ENCODE measurements around the gene ZACN. TPM values are rescaled to one million over a fixed set of nuclear protein-coding genes. Genes with fewer than 3 reads are reported as not detected.

ZACN gene
- polyA plus RNA-seq, 3 donors, result 0.09 TPM; not detected in 2

DNA sequence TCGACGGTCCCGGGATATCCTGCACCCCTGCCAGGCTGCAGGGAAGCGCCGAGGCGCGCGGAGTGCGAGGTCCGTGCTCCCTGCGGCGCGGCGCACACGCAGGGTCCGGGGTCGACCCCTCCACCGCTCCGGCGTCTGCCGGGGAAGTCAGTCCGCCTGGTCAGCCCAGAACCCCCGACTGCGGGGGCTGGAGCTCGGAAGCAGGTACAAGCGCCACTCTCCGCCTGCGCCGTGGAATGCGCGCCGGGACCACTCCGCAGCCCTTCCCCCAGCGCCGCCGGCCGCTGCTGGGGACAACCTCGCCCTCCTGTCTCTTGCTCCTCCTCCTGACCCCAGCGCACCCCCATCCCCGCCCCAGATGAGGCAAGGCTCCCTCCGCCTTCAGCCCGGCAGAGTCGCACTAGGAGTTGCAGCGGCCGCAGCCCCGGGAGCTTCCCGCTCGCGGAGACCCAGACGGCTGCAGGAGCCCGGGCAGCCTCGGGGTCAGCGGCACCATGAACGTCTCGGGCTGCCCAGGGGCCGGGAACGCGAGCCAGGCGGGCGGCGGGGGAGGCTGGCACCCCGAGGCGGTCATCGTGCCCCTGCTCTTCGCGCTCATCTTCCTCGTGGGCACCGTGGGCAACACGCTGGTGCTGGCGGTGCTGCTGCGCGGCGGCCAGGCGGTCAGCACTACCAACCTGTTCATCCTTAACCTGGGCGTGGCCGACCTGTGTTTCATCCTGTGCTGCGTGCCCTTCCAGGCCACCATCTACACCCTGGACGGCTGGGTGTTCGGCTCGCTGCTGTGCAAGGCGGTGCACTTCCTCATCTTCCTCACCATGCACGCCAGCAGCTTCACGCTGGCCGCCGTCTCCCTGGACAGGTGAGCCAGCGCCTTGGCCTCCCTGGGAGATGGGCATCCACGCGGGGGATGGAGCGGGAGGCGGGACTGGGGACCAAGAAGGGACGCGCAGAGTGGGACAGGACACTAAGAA is 4.3 kb upstream of the ZACN start, which contains the start of gene GALR2:
Gene GALR2, plus strand, starts transcription at position 392 of the 974 bp plus-strand sequence. Its CDS starts 103 bp downstream, at position 495.
- H3K9ac ChIP-seq (ENCODE audit: insufficient read depth, low read length, poor library complexity, severe bottlenecking), result no peak within 1 kb of the TSS
- Mint-ChIP-seq H3K4me1 (peaks cover 60% of the 10 kb centered on the region), H3K27ac (peak within 1 kb of the TSS in 2 of 7 donors; percentile 51 to 71), H3K9me3 (peaks cover 3 to 33% (median 19%) of the 10 kb centered on the region in 7 donors), H3K36me3 (peaks cover 16 to 22% of the 10 kb centered on the region in 2 donors), H3K27me3 (ENCODE audit: low read depth in 3 of 3) (peaks cover 62 to 64% (median 63%) of the 10 kb centered on the region in 3 donors), H3K4me3 (peak within 1 kb of the TSS; percentile 79 to 96)
- peaks cover 37 to 64% of the 10 kb centered on the region in 2 donors for H3K27me3 ChIP-seq (ENCODE audit: control insufficient read depth in 2 of 2, insufficient read depth in 2 of 2, low read length in 2 of 2)
- H3K4me3 ChIP-seq (replicated peaks in 1 of 3; ENCODE audit: low read depth in 2 of 3, low read length in 3 of 3), result peak within 1 kb of the TSS in 2 of 3 experiments; percentile 16 to 71
- peak within 1 kb of the TSS; percentile 76 for H3K4me2 ChIP-seq (replicated peaks; ENCODE audit: extremely low read depth, low read length, poor library complexity, severe bottlenecking)
- 5% methylated on average over 74 of the region's 92 CpGs for WGBS (ENCODE audit: insufficient coverage)
- peaks cover 0 to 25% of the 10 kb centered on the region in 2 donors for H3K9me3 ChIP-seq (replicated peaks in 1 of 2; ENCODE audit: control insufficient read depth in 1 of 2, insufficient read depth in 1 of 2, low read length in 2 of 2)
- H3K27ac ChIP-seq (ENCODE audit: low read depth in 1 of 2, low read length in 2 of 2), result no peak within 1 kb of the TSS
- peaks cover 33% of the 10 kb centered on the region for H3K79me2 ChIP-seq (ENCODE audit: insufficient read depth, low read length)
- intact Hi-C loops (cut with micrococcal nuclease), result no loop called here
- DNase-seq, result peak in 1 of 3 donors; percentile 28
- no peaks in the 10 kb centered on the region for H3K36me3 ChIP-seq (replicated peaks in 1 of 2; ENCODE audit: control insufficient read depth in 1 of 2, insufficient read depth in 2 of 2, low read length in 2 of 2)
- H4K20me1 ChIP-seq (ENCODE audit: insufficient read depth, low read length), result peaks cover 9% of the 10 kb centered on the region
- TF ChIP-seq, protein P1, sequence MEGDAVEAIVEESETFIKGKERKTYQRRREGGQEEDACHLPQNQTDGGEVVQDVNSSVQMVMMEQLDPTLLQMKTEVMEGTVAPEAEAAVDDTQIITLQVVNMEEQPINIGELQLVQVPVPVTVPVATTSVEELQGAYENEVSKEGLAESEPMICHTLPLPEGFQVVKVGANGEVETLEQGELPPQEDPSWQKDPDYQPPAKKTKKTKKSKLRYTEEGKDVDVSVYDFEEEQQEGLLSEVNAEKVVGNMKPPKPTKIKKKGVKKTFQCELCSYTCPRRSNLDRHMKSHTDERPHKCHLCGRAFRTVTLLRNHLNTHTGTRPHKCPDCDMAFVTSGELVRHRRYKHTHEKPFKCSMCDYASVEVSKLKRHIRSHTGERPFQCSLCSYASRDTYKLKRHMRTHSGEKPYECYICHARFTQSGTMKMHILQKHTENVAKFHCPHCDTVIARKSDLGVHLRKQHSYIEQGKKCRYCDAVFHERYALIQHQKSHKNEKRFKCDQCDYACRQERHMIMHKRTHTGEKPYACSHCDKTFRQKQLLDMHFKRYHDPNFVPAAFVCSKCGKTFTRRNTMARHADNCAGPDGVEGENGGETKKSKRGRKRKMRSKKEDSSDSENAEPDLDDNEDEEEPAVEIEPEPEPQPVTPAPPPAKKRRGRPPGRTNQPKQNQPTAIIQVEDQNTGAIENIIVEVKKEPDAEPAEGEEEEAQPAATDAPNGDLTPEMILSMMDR (IDR thresholded peaks at IDR 0.05), result no peak
- peak within 1 kb of the TSS; percentile 78 for H2AFZ ChIP-seq (ENCODE audit: insufficient read depth, low read depth, low read length, poor library complexity, severe bottlenecking)
- peaks cover 58 to 76% of the 10 kb centered on the region in 2 donors for H3K4me1 ChIP-seq (ENCODE audit: control insufficient read depth in 1 of 2, insufficient read depth in 2 of 2, low read length in 2 of 2)

DNA sequence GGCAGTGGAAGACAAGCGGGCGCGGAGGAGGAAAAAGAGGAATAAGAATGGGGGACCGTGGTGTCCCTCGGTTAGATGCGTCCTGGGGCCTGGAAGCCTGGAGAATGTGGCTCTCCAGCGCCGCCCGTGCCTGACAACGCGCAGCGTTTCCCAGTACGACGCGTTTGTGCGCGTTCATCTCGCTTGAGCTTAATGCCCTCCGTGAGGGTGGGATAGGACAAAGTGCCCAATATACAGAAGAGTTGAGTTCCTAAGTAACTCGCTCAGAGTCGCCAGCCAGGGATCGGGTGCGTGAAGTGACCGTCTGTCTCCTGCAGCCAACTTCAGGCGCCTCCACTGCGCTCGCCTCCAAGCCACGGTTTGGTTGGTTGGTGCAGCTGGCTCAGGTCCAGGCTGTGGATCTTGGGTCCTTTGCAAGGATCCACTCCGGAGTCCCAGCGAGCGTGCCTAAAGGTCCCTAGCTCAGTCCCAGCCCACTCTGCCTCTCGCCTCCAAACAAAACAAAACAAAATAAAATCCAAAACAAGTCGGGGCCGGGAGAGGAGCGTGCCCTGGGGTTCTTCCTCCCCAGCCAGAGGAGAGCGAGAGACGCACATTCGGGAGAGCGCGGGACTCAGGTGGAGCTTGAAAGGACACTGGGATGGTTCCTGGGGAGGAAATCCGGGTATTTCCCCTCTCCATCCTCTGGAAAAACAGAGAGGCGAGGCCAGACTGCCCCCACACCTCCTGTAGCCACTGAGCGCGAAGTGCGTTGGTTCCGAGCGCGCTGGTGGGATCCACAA is 3.4 kb upstream of the ZACN start:
- H3K9ac ChIP-seq (ENCODE audit: insufficient read depth, low read length, poor library complexity, severe bottlenecking), result no peak overlapping the region
- H3K27me3 ChIP-seq (ENCODE audit: control insufficient read depth in 2 of 2, insufficient read depth in 2 of 2, low read length in 2 of 2), result peaks cover 37 to 72% of the 10 kb centered on the region in 2 donors
- peaks cover 58 to 74% of the 10 kb centered on the region in 2 donors for H3K4me1 ChIP-seq (ENCODE audit: control insufficient read depth in 1 of 2, insufficient read depth in 2 of 2, low read length in 2 of 2)
- Mint-ChIP-seq H3K36me3 (peaks cover 11 to 14% of the 10 kb centered on the region in 2 donors), H3K9me3 (peaks cover 3 to 33% (median 19%) of the 10 kb centered on the region in 7 donors), H3K27me3 (ENCODE audit: low read depth in 3 of 3) (peaks cover 69 to 73% (median 70%) of the 10 kb centered on the region in 3 donors), H3K27ac (peak overlapping the region in 2 of 7 donors; percentile 53 to 71), H3K4me3 (peak overlapping the region; percentile 79 to 96), H3K4me1 (peaks cover 56% of the 10 kb centered on the region)
- WGBS (ENCODE audit: insufficient coverage), result 6% methylated on average over 38 of the region's 48 CpGs
- peaks cover 24% of the 10 kb centered on the region for H3K79me2 ChIP-seq (ENCODE audit: insufficient read depth, low read length)
- no peaks in the 10 kb centered on the region for H3K36me3 ChIP-seq (replicated peaks in 1 of 2; ENCODE audit: control insufficient read depth in 1 of 2, insufficient read depth in 2 of 2, low read length in 2 of 2)
- intact Hi-C loops (cut with micrococcal nuclease), result no loop called here
- H3K27ac ChIP-seq (ENCODE audit: low read depth in 1 of 2, low read length in 2 of 2), result no peak overlapping the region
- peak overlapping the region in 2 of 3 experiments; percentile 16 to 71 for H3K4me3 ChIP-seq (replicated peaks in 1 of 3; ENCODE audit: low read depth in 2 of 3, low read length in 3 of 3)
- peaks cover 2% of the 10 kb centered on the region for H4K20me1 ChIP-seq (ENCODE audit: insufficient read depth, low read length)
- DNase-seq, result peak; percentile 26 to 40 (median 30)
- H3K9me3 ChIP-seq (replicated peaks in 1 of 2; ENCODE audit: control insufficient read depth in 1 of 2, insufficient read depth in 1 of 2, low read length in 2 of 2), result peaks cover 0 to 25% of the 10 kb centered on the region in 2 donors
- TF ChIP-seq, protein P1 (IDR thresholded peaks at IDR 0.05), result no peak
- peak overlapping the region; percentile 78 for H2AFZ ChIP-seq (ENCODE audit: insufficient read depth, low read depth, low read length, poor library complexity, severe bottlenecking)
- peak overlapping the region; percentile 76 for H3K4me2 ChIP-seq (replicated peaks; ENCODE audit: extremely low read depth, low read length, poor library complexity, severe bottlenecking)
